Activated T-helper 17 cell treated with anti-CD3 and anti-CD28 coated beads, Interleukin-2, amount 50 U/mL, for 72 hours (primary cell): ENCODE results near the gene ERAP2. TPM values are rescaled to one million over a fixed set of nuclear protein-coding genes. Genes with fewer than 3 reads are reported as not detected.

ENCODE experiments used
- ATAC-seq: fragments of 150-1000 bp; cut with Tn5 transposase; replicated peaks from 2 replicates; pipeline ENCODE4 v1.10.0; 2021; ENCODE audit warnings: mild to moderate bottlenecking, moderate library complexity
- H3K27ac Mint-ChIP-seq: one replicate; pipeline ENCODE4 v1.8.0; 2022; ENCODE audit warnings: mixed read lengths
- H3K27me3 Mint-ChIP-seq: one replicate; pipeline ENCODE4 v1.8.0; 2022; ENCODE audit warnings: mixed read lengths
- H3K36me3 Mint-ChIP-seq: one replicate; pipeline ENCODE4 v1.8.0; 2022; ENCODE audit warnings: low read depth, mild to moderate bottlenecking, mixed read lengths
- H3K4me1 Mint-ChIP-seq: one replicate; pipeline ENCODE4 v1.8.0; 2022; ENCODE audit warnings: mixed read lengths
- H3K4me3 Mint-ChIP-seq: one replicate; pipeline ENCODE4 v1.8.0; 2022; ENCODE audit warnings: mild to moderate bottlenecking, mixed read lengths
- H3K9me3 Mint-ChIP-seq: one replicate; pipeline ENCODE4 v1.8.0; 2022; ENCODE audit warnings: mixed read lengths
- total RNA-seq, 2 donors: library from RNA; stranded (reverse); gene quantifications; one replicate each; pipeline ENCODE4 v1.2.3, GENCODE V29; 2022

Gene ERAP2
- total RNA-seq, 2 donors from 2014 or later: 37.2 to 74.0 TPM

DNA sequence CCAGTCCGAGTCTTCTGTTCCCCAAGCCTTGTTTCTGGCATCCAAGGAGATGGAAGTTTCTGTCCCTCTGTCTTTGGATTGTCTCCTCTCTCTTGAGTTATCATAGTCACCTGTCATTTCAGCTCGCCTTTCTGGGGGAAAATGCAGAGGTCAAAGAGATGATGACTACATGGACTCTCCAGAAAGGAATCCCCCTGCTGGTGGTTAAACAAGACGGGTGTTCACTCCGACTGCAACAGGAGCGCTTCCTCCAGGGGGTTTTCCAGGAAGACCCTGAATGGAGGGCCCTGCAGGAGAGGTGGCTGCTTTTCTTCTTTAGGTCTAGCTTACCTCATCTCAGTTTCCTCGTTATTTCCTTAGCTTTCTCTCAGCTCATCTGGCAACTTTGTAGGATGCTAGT lies 25.1 kb downstream of the ERAP2 start:
- Mint-ChIP-seq H3K27me3 (no peaks in the 10 kb centered on the region), H3K36me3 (peaks cover 97% of the 10 kb centered on the region), H3K9me3 (no peaks in the 10 kb centered on the region), H3K4me1 (peaks cover 25% of the 10 kb centered on the region), H3K4me3 (no peak overlapping the region), H3K27ac (no peak overlapping the region)
- ATAC-seq: no peak

DNA sequence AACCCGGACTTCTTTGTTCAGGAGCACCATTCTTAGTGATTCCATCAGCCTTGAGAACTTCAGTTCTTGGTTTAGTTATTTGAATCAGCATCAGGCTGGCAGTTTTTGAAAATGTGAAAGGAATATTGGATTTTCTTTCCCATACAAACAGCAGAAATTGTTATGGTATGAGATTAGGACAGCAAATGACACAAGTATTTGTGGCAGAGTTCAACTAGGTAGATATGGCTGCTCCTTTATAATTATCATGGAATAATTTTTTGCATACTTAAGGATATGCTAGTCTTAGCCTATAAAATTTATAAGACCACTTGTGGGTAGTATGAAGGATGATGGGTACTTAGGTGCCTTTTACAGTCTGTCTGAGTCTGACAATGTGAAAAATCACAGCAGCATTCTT lies 25.5 kb downstream of the ERAP2 start:
- Mint-ChIP-seq H3K9me3 (no peaks in the 10 kb centered on the region), H3K4me1 (peaks cover 20% of the 10 kb centered on the region), H3K27ac (no peak overlapping the region), H3K36me3 (peaks cover 93% of the 10 kb centered on the region), H3K27me3 (no peaks in the 10 kb centered on the region), H3K4me3 (no peak overlapping the region)
- ATAC-seq: no peak

DNA sequence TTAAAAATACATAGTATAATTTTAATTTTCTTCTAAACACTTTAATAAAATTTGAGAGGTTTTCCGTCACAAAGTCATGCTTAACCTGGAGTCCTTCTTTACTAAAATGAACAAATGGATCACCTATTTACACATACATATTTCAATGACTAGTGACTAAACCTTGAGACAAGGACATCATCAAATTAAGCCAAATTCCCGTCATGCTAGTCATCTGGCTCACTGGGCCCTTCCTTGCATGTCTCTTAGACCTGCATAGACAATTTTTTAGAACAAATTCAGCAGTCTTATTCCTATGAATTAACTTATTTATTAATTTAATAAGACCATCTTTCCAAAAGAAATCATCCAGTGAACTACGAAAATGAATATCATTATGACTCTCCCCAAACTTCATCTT lies 26.6 kb downstream of the ERAP2 start:
- no peak for ATAC-seq
- H3K4me3 Mint-ChIP-seq: no peak overlapping the region
- no peaks in the 10 kb centered on the region for H3K9me3 Mint-ChIP-seq
- no peaks in the 10 kb centered on the region for H3K27me3 Mint-ChIP-seq
- H3K36me3 Mint-ChIP-seq: peaks cover 90% of the 10 kb centered on the region
- H3K4me1 Mint-ChIP-seq: peaks cover 15% of the 10 kb centered on the region
- peak overlapping the region; percentile 43 for H3K27ac Mint-ChIP-seq

DNA sequence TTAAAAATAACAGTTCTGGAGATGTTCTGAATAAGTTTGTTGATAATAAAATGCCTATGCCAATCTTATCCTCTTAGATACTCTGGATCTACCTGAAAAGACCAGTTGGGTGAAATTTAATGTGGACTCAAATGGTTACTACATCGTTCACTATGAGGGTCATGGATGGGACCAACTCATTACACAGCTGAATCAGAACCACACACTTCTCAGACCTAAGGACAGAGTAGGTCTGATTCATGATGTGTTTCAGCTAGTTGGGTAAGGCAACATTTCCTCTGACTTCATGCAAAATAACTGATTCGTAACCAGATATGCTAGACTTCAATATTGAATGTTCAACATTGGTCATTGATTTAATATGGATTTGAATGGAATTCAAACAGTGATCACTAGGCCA lies 27.0 kb downstream of the ERAP2 start:
- Mint-ChIP-seq H3K4me3 (no peak overlapping the region), H3K27ac (peak overlapping the region; percentile 43), H3K4me1 (peaks cover 15% of the 10 kb centered on the region), H3K9me3 (no peaks in the 10 kb centered on the region), H3K27me3 (no peaks in the 10 kb centered on the region), H3K36me3 (peaks cover 92% of the 10 kb centered on the region)
- ATAC-seq: peak; percentile 96

DNA sequence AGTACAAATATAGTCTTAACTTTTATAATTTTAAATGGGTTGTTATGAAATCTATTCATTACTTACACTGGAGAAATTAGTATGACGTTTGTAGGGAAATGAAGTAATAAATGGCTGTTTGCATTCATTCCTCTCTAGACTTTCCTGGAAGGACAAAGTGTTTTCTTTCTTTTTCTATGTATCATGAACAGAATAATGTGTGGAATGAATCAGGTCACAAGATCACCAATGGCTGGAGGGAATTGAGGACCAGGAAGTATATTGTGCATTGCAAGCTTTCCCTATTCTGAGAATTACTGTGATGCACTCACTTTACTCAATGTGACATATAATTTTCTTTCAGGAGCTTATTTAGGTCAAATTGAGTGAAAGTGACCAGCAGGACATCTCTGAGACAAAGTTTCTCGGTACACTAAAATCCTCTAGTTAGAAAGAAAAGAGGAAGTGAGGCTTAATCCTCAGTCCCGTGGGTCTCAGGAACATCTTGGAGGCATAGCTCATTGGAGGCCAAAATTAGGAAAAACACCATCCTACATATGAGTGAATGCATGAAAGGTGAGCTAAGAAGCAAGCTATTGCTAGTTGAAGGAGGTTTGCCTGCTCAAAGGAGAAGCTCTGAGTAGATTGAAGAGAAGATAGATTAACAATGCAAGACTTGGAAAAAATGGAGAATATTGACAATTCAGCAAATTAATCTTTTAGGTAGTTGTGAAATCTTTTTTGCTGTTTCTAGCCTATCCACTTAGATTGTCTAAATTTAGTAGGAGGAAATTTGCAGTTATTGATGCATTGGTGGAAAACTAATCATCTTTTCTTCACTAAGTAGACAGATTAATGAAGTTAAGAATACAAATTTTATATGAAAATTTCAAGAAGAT lies 28.0 kb downstream of the ERAP2 start:
- no peak overlapping the region for H3K27ac Mint-ChIP-seq
- H3K4me3 Mint-ChIP-seq: no peak overlapping the region
- no peaks in the 10 kb centered on the region for H3K27me3 Mint-ChIP-seq
- peak; percentile 49 for ATAC-seq
- peaks cover 92% of the 10 kb centered on the region for H3K36me3 Mint-ChIP-seq
- H3K9me3 Mint-ChIP-seq: no peaks in the 10 kb centered on the region
- H3K4me1 Mint-ChIP-seq: peaks cover 10% of the 10 kb centered on the region

DNA sequence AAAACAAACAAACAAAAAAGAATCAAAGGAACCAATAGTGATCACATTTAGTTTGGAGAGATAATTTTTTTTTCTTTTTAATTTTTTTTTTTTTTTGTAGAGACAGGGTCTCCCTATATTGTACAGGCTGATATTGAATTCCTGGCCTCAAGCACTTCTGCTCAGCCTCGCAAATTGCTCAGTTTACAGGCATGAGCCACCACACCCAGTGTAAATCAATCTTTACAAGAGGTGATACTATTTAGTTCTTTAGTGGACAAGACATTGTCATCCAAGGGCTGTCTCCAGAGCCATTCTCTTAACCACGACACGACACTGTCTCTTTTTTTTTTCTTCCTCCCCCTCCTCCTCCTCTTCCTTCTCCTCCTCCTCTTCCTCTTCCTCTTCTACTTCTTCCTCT lies 29.6 kb downstream of the ERAP2 start:
- Mint-ChIP-seq H3K27ac (no peak overlapping the region), H3K9me3 (no peaks in the 10 kb centered on the region), H3K4me1 (peaks cover 10% of the 10 kb centered on the region), H3K4me3 (no peak overlapping the region), H3K27me3 (no peaks in the 10 kb centered on the region), H3K36me3 (peaks cover 91% of the 10 kb centered on the region)
- no peak for ATAC-seq

DNA sequence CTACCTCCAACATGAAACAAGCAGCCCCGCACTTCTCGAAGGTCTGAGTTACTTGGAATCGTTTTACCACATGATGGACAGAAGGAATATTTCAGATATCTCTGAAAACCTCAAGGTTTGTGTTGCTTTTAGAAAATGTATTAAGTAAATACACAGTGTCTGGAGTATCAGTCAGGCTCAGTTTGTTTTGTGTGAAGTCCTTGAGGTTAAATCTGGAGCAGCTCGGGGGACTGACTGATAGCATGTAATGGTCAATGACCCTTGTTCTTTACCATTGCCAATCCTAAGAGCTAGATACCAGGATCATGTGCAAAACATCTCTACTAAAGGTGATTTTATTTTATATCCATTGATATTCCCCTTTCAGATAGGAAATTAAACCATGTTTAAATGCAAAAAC lies 32.7 kb downstream of the ERAP2 start:
- Mint-ChIP-seq H3K4me3 (no peak overlapping the region), H3K4me1 (peaks cover 5% of the 10 kb centered on the region), H3K9me3 (no peaks in the 10 kb centered on the region), H3K36me3 (peaks cover 80% of the 10 kb centered on the region), H3K27ac (no peak overlapping the region), H3K27me3 (no peaks in the 10 kb centered on the region)
- no peak for ATAC-seq

DNA sequence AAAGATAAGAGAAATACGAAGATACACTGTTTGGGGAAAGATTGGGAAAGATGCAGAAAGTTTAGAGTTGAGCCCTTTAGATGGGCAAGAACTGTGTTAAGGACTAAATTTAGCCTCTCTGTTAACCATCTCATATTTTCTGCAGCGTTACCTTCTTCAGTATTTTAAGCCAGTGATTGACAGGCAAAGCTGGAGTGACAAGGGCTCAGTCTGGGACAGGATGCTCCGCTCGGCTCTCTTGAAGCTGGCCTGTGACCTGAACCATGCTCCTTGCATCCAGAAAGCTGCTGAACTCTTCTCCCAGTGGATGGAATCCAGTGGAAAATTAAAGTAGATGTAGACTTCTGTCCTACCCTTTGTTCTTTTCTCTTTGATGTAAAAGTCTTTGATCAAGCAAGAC lies 33.1 kb downstream of the ERAP2 start:
- Mint-ChIP-seq H3K9me3 (no peaks in the 10 kb centered on the region), H3K27ac (no peak overlapping the region), H3K36me3 (peaks cover 80% of the 10 kb centered on the region)

DNA sequence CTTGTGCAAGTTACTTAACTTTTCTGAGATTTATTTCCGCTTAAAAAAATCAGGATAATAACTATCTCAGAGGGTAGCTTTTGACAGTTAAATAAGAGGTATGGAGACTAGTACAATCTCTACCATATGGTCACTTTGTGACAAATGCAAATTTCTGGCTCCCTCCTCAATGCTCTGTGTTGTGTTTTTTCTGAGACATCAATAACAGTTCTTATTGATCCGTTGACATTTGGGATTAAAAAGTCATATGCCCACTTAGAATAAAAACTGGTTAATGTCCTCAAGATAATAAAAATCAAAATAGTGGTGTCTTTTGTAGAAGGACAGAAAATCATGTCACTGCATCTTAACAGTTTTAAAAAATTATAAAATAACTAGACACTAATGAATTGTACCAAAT lies 34.8 kb downstream of the ERAP2 start:
- H3K4me3 Mint-ChIP-seq: no peak overlapping the region
- no peaks in the 10 kb centered on the region for H3K4me1 Mint-ChIP-seq
- peaks cover 76% of the 10 kb centered on the region for H3K36me3 Mint-ChIP-seq

More for the DNA sequence above, 33.1 kb downstream of the ERAP2 start:
- peaks cover under 1% of the 10 kb centered on the region for H3K4me1 Mint-ChIP-seq
- ATAC-seq: no peak
- H3K27me3 Mint-ChIP-seq: no peaks in the 10 kb centered on the region
- no peak overlapping the region for H3K4me3 Mint-ChIP-seq

DNA sequence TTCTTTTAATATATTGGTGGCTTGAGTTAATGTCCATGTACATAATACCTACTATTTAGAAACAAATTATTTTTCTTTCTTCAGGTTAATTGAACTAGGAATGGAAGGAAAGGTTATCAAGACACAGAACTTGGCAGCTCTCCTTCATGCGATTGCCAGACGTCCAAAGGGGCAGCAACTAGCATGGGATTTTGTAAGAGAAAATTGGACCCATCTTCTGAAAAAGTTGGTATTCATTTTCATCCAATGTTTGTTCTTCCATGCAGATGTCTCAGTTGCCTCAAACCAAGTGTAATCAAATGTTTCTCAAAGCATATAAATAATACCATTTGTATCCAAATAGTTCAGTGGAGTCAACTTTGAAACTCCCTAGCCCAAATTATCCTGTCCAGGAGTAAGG lies 36.9 kb downstream of the ERAP2 start:
- no peaks in the 10 kb centered on the region for H3K27me3 Mint-ChIP-seq
- no peak overlapping the region for H3K4me3 Mint-ChIP-seq
- no peaks in the 10 kb centered on the region for H3K9me3 Mint-ChIP-seq
- peaks cover 83% of the 10 kb centered on the region for H3K36me3 Mint-ChIP-seq
- no peak for ATAC-seq
- H3K27ac Mint-ChIP-seq: no peak overlapping the region
- H3K4me1 Mint-ChIP-seq: no peaks in the 10 kb centered on the region

More for the DNA sequence above, 34.8 kb downstream of the ERAP2 start:
- no peak for ATAC-seq
- H3K9me3 Mint-ChIP-seq: no peaks in the 10 kb centered on the region
- H3K27me3 Mint-ChIP-seq: no peaks in the 10 kb centered on the region
- no peak overlapping the region for H3K27ac Mint-ChIP-seq

DNA sequence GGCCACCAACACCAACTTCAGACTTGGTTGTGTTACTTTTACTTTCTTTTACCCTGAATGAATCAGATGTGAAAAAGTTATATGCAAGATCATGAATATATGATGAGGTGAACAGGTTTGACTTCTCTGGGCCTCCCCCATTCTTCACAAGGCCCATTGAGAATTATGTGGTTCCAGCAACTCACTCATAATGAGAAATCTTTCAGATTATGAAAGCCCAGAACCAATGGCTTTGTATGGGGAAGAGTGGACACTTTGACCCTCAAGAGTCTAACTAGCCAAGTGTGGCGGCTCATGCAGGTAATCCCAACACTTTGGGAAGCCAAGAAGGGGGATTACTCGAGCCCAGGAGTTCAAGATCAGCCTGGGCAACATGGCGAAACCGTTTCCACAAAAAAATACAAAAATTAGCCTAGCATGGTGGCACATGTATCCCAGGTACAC lies 43.5 kb downstream of the ERAP2 start:
- H3K36me3 Mint-ChIP-seq: peaks cover 63% of the 10 kb centered on the region
- peaks cover 5% of the 10 kb centered on the region for H3K4me1 Mint-ChIP-seq
- no peaks in the 10 kb centered on the region for H3K9me3 Mint-ChIP-seq
- H3K27me3 Mint-ChIP-seq: no peaks in the 10 kb centered on the region
- H3K27ac Mint-ChIP-seq: no peak overlapping the region
- peak; percentile 97 for ATAC-seq
- no peak overlapping the region for H3K4me3 Mint-ChIP-seq

DNA sequence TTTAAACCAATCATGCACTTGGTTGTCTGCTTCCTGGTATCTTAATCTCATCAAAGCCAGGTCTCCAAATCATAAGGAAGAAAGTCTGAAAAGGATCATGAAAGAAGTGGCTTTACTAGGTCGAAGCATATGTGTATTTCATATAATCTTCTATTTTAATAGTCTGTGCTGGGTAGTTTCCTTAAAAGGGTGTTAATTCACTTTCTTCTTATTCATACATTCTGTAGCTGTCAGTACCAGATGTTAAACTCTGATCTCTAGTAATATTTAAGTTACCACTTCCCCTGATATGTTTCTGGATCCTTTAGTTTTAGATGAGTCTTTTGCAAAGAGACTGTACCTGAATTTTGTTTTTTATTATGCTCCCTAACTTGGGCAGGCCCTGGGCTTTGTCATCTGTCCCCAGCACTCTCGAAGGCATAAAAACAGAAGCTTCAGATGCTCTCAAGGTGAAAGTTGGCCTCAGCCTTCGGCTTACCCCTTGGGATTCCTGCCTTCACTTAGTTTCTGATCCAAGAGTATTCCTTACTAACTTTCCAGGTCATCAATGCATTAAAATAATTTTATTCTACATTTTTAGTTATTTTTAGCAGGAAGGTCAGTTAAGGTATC lies 44.5 kb downstream of the ERAP2 start:
- Mint-ChIP-seq H3K4me1 (peaks cover 5% of the 10 kb centered on the region), H3K36me3 (peaks cover 56% of the 10 kb centered on the region), H3K27me3 (no peaks in the 10 kb centered on the region), H3K9me3 (no peaks in the 10 kb centered on the region), H3K4me3 (peak overlapping the region; percentile 6), H3K27ac (no peak overlapping the region)
- ATAC-seq: no peak

DNA sequence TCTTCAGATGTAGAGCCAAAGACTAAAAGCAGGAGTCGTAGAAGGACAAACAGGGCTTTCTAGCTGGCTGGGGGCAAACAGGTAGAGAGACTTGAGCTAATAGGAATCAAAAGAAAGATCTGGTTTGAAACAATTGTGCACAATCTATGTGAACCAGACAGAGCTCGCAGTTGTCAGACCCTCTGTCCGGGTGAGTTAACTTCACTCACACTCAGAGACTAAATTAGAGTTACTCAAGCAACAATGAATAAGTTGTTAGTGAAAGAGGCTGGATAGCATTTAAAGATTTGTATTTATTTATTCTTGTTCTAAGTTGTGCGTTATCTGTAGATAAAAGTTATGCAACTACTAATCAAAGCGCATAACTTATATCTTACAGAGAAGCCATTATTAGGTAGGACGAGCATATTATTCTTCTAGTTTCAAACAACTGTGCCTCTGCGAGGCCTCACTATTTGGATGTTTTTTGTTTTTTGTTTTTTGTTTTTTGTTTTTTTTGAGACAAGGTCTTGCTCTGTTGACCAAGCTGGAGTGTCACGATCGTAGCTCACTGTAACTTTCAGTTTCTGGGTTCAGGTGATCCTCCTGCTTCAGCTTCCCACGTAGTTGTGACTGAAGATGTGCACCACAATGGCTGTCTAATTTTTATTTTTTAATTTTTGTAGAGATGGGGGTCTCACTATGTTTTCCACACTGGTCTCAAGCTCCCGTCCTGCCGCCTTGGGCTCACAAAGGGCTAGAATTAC lies 46.4 kb downstream of the ERAP2 start:
- no peaks in the 10 kb centered on the region for H3K9me3 Mint-ChIP-seq
- no peak overlapping the region for H3K4me3 Mint-ChIP-seq
- H3K27me3 Mint-ChIP-seq: no peaks in the 10 kb centered on the region
- H3K4me1 Mint-ChIP-seq: peaks cover 5% of the 10 kb centered on the region
- H3K27ac Mint-ChIP-seq: no peak overlapping the region
- ATAC-seq: no peak
- peaks cover 38% of the 10 kb centered on the region for H3K36me3 Mint-ChIP-seq

DNA sequence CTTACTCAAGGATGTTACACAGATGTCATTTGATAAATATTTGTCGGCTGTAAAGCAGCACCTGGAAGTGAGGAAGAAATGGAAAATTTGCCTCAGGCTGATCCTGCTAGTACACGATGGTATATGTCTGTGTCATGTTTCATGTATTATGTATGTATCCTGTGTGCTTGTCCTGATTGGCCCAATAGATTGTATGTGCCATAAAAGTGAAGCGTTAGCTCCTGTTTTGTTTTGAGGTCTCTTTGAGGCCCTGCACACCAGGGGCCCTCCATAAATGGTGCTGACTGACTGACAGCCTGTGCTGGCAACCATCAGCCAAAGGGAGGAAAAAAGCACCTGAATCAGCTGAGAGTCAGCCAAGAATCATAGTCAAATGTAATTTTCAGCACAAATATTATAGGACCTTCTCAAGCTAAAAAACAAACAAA lies 47.7 kb downstream of the ERAP2 start:
- Mint-ChIP-seq H3K27ac (peak overlapping the region; percentile 28), H3K4me1 (peaks cover 9% of the 10 kb centered on the region)

More for the DNA sequence above, 47.7 kb downstream of the ERAP2 start:
- ATAC-seq: no peak
- Mint-ChIP-seq H3K9me3 (no peaks in the 10 kb centered on the region), H3K4me3 (no peak overlapping the region), H3K27me3 (no peaks in the 10 kb centered on the region), H3K36me3 (peaks cover 24% of the 10 kb centered on the region)
